Endodermal cell (in vitro differentiated cells): ENCODE results near the gene CFAP161. TPM values are rescaled to one million over a fixed set of nuclear protein-coding genes. Genes with fewer than 3 reads are reported as not detected.
"Not testable (repeated sequence)": the region's sequence is repeated elsewhere in the genome, so short reads cannot be mapped to it uniquely, and the experiment has no call there.

ENCODE experiments used
- DNase-seq: peaks from one replicate; pipeline ENCODE4 v3.0.0-alpha.2; 2017
- H3K27ac ChIP-seq: 2 replicates; pipeline ENCODE4 v1.5.1; 2013; ENCODE audit warnings: mild to moderate bottlenecking, low read depth, low read length, moderate library complexity
- H3K27me3 ChIP-seq: 2 replicates; pipeline ENCODE4 v1.6.1; 2013; ENCODE audit warnings: mild to moderate bottlenecking, low read length, moderate library complexity; ENCODE audit not compliant: insufficient read depth, control insufficient read depth, poor library complexity, severe bottlenecking
- H3K36me3 ChIP-seq: 2 replicates; pipeline ENCODE4 v1.7.0; 2013; ENCODE audit warnings: mild to moderate bottlenecking, low read length, moderate library complexity; ENCODE audit not compliant: control insufficient read depth, insufficient read depth
- H3K4me1 ChIP-seq: one replicate; pipeline ENCODE4 v1.7.0; 2013; ENCODE audit warnings: low read length; ENCODE audit not compliant: control insufficient read depth, insufficient read depth
- H3K4me3 ChIP-seq: 2 replicates; pipeline ENCODE4 v1.5.1; 2013; ENCODE audit warnings: mild to moderate bottlenecking, low read length, moderate library complexity
- H3K9ac ChIP-seq: 2 replicates; pipeline ENCODE4 v1.6.1; 2013; ENCODE audit warnings: mild to moderate bottlenecking, low read length, moderate library complexity; ENCODE audit not compliant: poor library complexity, severe bottlenecking; ENCODE audit errors: extremely low read depth
- H3K9me3 ChIP-seq: 2 replicates; pipeline ENCODE4 v1.6.1; 2013; ENCODE audit warnings: mild to moderate bottlenecking, low read length, moderate library complexity; ENCODE audit not compliant: control insufficient read depth
- H3K27ac Mint-ChIP-seq: 2 replicates; pipeline ENCODE4 v1.8.0; 2020; ENCODE audit warnings: mixed read lengths
- H3K27me3 Mint-ChIP-seq: 2 replicates; pipeline ENCODE4 v1.8.0; 2021; ENCODE audit warnings: mild to moderate bottlenecking, mixed read lengths; ENCODE audit not compliant: insufficient read depth
- H3K36me3 Mint-ChIP-seq: 2 replicates; pipeline ENCODE4 v1.8.0; 2020; ENCODE audit warnings: low read depth, mixed read lengths
- H3K4me1 Mint-ChIP-seq: 2 replicates; pipeline ENCODE4 v1.8.0; 2020; ENCODE audit warnings: mixed read lengths
- H3K4me3 Mint-ChIP-seq: 2 replicates; pipeline ENCODE4 v1.8.0; 2020; ENCODE audit warnings: mild to moderate bottlenecking, moderate library complexity, mixed read lengths
- H3K9me3 Mint-ChIP-seq: 2 replicates; pipeline ENCODE4 v1.8.0; 2020; ENCODE audit warnings: mild to moderate bottlenecking, mixed read lengths
- whole genome bisulfite sequencing, 2 experiments: methylation state at CpG; one replicate each; pipeline versions ENCODE4 v1.1.5 to v1.1.7; 2013; ENCODE audit warnings: missing lambda C conversion rate in 2 of 2, mixed read lengths in 1 of 2; ENCODE audit not compliant: insufficient coverage in 1 of 2, insufficient read length in 1 of 2; 5-methylcytosine and 5-hydroxymethylcytosine counted together
- total RNA-seq, 2 donors: library from RNA; stranded (reverse); fragmentation: NEBNext Ultra II Directional in 1 of 2; extraction: Animal tissue kit (Norgen Biotek cat#: 25700) in 1 of 2; gene quantifications; 2 replicates in 1 of 2; 3 replicates in 1 of 2; pipeline ENCODE4 v1.2.1, GENCODE V29; 2021
- TF ChIP-seq, protein P1 (sequence below): fragments of 200-600 bp; sonication (generic); conservative IDR thresholded peaks from 2 replicates; pipeline ENCODE4 v1.5.0; 2021; ENCODE audit warnings: antibody characterized with exemption, mild to moderate bottlenecking

Gene CFAP161
- total RNA-seq, 2 donors from 2014 or later: not detected

- H3K4me1 Mint-ChIP-seq: no peaks in the 10 kb centered on the region
- TF ChIP-seq, protein P1, sequence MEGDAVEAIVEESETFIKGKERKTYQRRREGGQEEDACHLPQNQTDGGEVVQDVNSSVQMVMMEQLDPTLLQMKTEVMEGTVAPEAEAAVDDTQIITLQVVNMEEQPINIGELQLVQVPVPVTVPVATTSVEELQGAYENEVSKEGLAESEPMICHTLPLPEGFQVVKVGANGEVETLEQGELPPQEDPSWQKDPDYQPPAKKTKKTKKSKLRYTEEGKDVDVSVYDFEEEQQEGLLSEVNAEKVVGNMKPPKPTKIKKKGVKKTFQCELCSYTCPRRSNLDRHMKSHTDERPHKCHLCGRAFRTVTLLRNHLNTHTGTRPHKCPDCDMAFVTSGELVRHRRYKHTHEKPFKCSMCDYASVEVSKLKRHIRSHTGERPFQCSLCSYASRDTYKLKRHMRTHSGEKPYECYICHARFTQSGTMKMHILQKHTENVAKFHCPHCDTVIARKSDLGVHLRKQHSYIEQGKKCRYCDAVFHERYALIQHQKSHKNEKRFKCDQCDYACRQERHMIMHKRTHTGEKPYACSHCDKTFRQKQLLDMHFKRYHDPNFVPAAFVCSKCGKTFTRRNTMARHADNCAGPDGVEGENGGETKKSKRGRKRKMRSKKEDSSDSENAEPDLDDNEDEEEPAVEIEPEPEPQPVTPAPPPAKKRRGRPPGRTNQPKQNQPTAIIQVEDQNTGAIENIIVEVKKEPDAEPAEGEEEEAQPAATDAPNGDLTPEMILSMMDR: no peak
- 85 to 86% methylated on average over 1 to 4 of the region's 5 CpGs for WGBS, 2 experiments
Measured at GRCh38 chr15:81157195-81157938, 23.3 kb downstream of the CFAP161 start.

GRCh38 chr15:81157939-81158223, 23.8 kb downstream of the CFAP161 start:
- peaks cover 12% of the 10 kb centered on the region for H3K27me3 Mint-ChIP-seq
- Histone ChIP-seq H3K36me3 (no peaks in the 10 kb centered on the region), H3K4me1 (no peaks in the 10 kb centered on the region), H3K4me3 (no peak overlapping the region), H3K9ac (no peak overlapping the region), H3K27me3 (no peaks in the 10 kb centered on the region), H3K9me3 (no peaks in the 10 kb centered on the region), H3K27ac (no peak overlapping the region)
- TF ChIP-seq, protein P1: no peak
- no peaks in the 10 kb centered on the region for H3K36me3 Mint-ChIP-seq
- no peak for DNase-seq
- no peaks in the 10 kb centered on the region for H3K9me3 Mint-ChIP-seq
- WGBS, 2 experiments: 86 to 92% methylated on average over 1 to 2 of the region's 2 CpGs
- no peaks in the 10 kb centered on the region for H3K4me1 Mint-ChIP-seq
- no peak overlapping the region for H3K27ac Mint-ChIP-seq
- no peak overlapping the region for H3K4me3 Mint-ChIP-seq

More at GRCh38 chr15:81157195-81157938, 23.3 kb downstream of the CFAP161 start:
- no peak for DNase-seq
- no peak overlapping the region for H3K4me3 Mint-ChIP-seq
- Histone ChIP-seq H3K9me3 (no peaks in the 10 kb centered on the region), H3K36me3 (no peaks in the 10 kb centered on the region), H3K27me3 (no peaks in the 10 kb centered on the region), H3K9ac (no peak overlapping the region), H3K27ac (no peak overlapping the region), H3K4me1 (no peaks in the 10 kb centered on the region), H3K4me3 (no peak overlapping the region)
- peaks cover 11% of the 10 kb centered on the region for H3K27me3 Mint-ChIP-seq
- no peaks in the 10 kb centered on the region for H3K9me3 Mint-ChIP-seq
- no peak overlapping the region for H3K27ac Mint-ChIP-seq
- H3K36me3 Mint-ChIP-seq: no peaks in the 10 kb centered on the region

- not testable (repeated sequence) for H3K36me3 Mint-ChIP-seq, H3K27me3 ChIP-seq, H3K9me3 Mint-ChIP-seq, H3K4me1 ChIP-seq, H3K9ac ChIP-seq, H3K4me3 ChIP-seq, H3K36me3 ChIP-seq, H3K27ac ChIP-seq, H3K4me1 Mint-ChIP-seq, H3K9me3 ChIP-seq, H3K4me3 Mint-ChIP-seq, H3K27ac Mint-ChIP-seq, DNase-seq
- H3K27me3 Mint-ChIP-seq: peaks cover 12% of the 10 kb centered on the region
- 96 to 98% methylated on average over 7 to 17 of the region's 37 CpGs for WGBS, 2 experiments
Measured at GRCh38 chr15:81158561-81158960, 24.5 kb downstream of the CFAP161 start.
